Mucosa of descending colon (tissue), 3 donors: ENCODE data around the gene SLC66A2. TPM values are rescaled to one million over a fixed set of nuclear protein-coding genes. Genes with fewer than 3 reads are reported as not detected.
A peak's percentile ranks its signal among the peaks of the same experiment; 100 is the strongest.

Experiments
- ATAC-seq: fragments of 200-7000 bp; cut with Tn5 transposase; one replicate; pipeline ENCODE4 v1.9.1; 2020; ENCODE audit warnings: mild to moderate bottlenecking, moderate library complexity
- DNase-seq, 3 donors: peaks; one replicate each; pipeline ENCODE4 v3.0.0-alpha.2; 2020
- H3K36me3 ChIP-seq: fragments of 200-600 bp; one replicate; pipeline ENCODE4 v1.8.0; 2021; ENCODE audit warnings: low read depth, mild to moderate bottlenecking
- H3K4me1 ChIP-seq: fragments of 200-600 bp; one replicate; pipeline ENCODE4 v1.8.0; 2021; ENCODE audit warnings: low read depth, mild to moderate bottlenecking
- H3K4me3 ChIP-seq: fragments of 200-600 bp; one replicate; pipeline ENCODE4 v1.8.0; 2021; ENCODE audit warnings: mild to moderate bottlenecking
- H3K9me3 ChIP-seq: fragments of 200-600 bp; one replicate; pipeline ENCODE4 v1.8.0; 2021; ENCODE audit warnings: mild to moderate bottlenecking
- CTCF ChIP-seq: fragments of 200-600 bp; IDR thresholded peaks from one replicate; pipeline ENCODE4 v1.8.0; 2022; ENCODE audit warnings: antibody characterized with exemption, mild to moderate bottlenecking
- intact Hi-C, 2 donors: fragments of 100-400 bp; cut with DNase I in 1 of 2; cut with micrococcal nuclease in 1 of 2; formaldehyde crosslinking; loops; one replicate each; pipeline versions ENCODE4 v1.11.0 to v1.11.1; 2022; cut with DNase I, micrococcal nuclease
- total RNA-seq, 3 donors: library from RNA; stranded (reverse); fragmentation: NEBNext Ultra II Directional in 2 of 3; extraction: Animal tissue kit (Norgen Biotek cat#: 25700) in 2 of 3; gene quantifications; one replicate each; pipeline versions ENCODE4 v1.2.1 to v1.2.4, GENCODE V29; 2021 to 2023
- donor health status: DM: no; HTN: no; CAD: no; lungs with moderate emphysema.
- donor health status: DM: no; HTN: no; CAD: no.
- donor health status: DM: no; HTN: yes; CAD: no.

The SLC66A2 gene
- total RNA-seq, 3 donors from 2014 or later, result 54.5 to 90.1 (median 68.6) TPM

- ATAC-seq, result no peak
- peaks cover 13% of the 10 kb centered on the region for H3K4me1 ChIP-seq
- H3K36me3 ChIP-seq, result no peaks in the 10 kb centered on the region
- intact Hi-C loops, result no loop called here
- H3K4me3 ChIP-seq, result no peak overlapping the region
- no peak for DNase-seq
- TF ChIP-seq CTCF, result no peak
- no peaks in the 10 kb centered on the region for H3K9me3 ChIP-seq
Measured at GRCh38 chr18:79983793-79984192, 32.3 kb upstream of the SLC66A2 start.

- ATAC-seq, result no peak
Measured at GRCh38 chr18:79983253-79983652, 31.8 kb upstream of the SLC66A2 start.

GRCh38 chr18:79982736-79983135 lies 31.3 kb upstream of the SLC66A2 start:
- Histone ChIP-seq H3K36me3 (no peaks in the 10 kb centered on the region), H3K4me1 (peaks cover 13% of the 10 kb centered on the region), H3K4me3 (no peak overlapping the region), H3K9me3 (no peaks in the 10 kb centered on the region)
- no peak for TF ChIP-seq CTCF
- ATAC-seq, result peak; percentile 38
- intact Hi-C loops, result no loop called here
- DNase-seq, result no peak

More at GRCh38 chr18:79983253-79983652, 31.8 kb upstream of the SLC66A2 start:
- no peaks in the 10 kb centered on the region for H3K9me3 ChIP-seq
- H3K4me1 ChIP-seq, result peaks cover 13% of the 10 kb centered on the region
- no peak for TF ChIP-seq CTCF
- DNase-seq, result no peak
- intact Hi-C loops, result no loop called here
- H3K36me3 ChIP-seq, result no peaks in the 10 kb centered on the region
- no peak overlapping the region for H3K4me3 ChIP-seq

- H3K4me3 ChIP-seq, result no peak overlapping the region
- H3K4me1 ChIP-seq, result no peaks in the 10 kb centered on the region
- no peaks in the 10 kb centered on the region for H3K36me3 ChIP-seq
- TF ChIP-seq CTCF, result no peak
- no peak for ATAC-seq
- intact Hi-C loops, result no loop called here
- H3K9me3 ChIP-seq, result no peaks in the 10 kb centered on the region
- no peak for DNase-seq
Measured at GRCh38 chr18:79980585-79980984, 29.1 kb upstream of the SLC66A2 start.

GRCh38 chr18:79979843-79980242 lies 28.4 kb upstream of the SLC66A2 start:
- no peaks in the 10 kb centered on the region for H3K36me3 ChIP-seq
- DNase-seq (no peak), ATAC-seq (no peak)
- H3K9me3 ChIP-seq, result no peaks in the 10 kb centered on the region
- TF ChIP-seq CTCF, result no peak
- no peak overlapping the region for H3K4me3 ChIP-seq
- H3K4me1 ChIP-seq, result no peaks in the 10 kb centered on the region
- intact Hi-C loops, result no loop called here
